Nephron progenitor cell (in vitro differentiated cells): ENCODE results near the gene ABCB11.
"Not testable (repeated sequence)": the region's sequence is repeated elsewhere in the genome, so short reads cannot be mapped to it uniquely, and the experiment has no call there.

ENCODE experiments used
- DNase-seq: peaks from one replicate; pipeline ENCODE4 v3.0.0; 2021
- H3K27ac Mint-ChIP-seq: 2 replicates; pipeline ENCODE4 v1.8.0; 2021; ENCODE audit warnings: mild to moderate bottlenecking, moderate library complexity, mixed read lengths
- H3K27me3 Mint-ChIP-seq: 2 replicates; pipeline ENCODE4 v1.8.0; 2021; ENCODE audit warnings: mild to moderate bottlenecking, low read depth, mixed read lengths; ENCODE audit not compliant: poor library complexity
- H3K36me3 Mint-ChIP-seq: 2 replicates; pipeline ENCODE4 v1.8.0; 2021; ENCODE audit warnings: low read depth, mixed read lengths
- H3K4me1 Mint-ChIP-seq: 2 replicates; pipeline ENCODE4 v1.8.0; 2021; ENCODE audit warnings: mixed read lengths
- H3K4me3 Mint-ChIP-seq: 2 replicates; pipeline ENCODE4 v1.8.0; 2021; ENCODE audit warnings: mild to moderate bottlenecking, moderate library complexity, mixed read lengths
- H3K9me3 Mint-ChIP-seq: 2 replicates; pipeline ENCODE4 v1.8.0; 2021; ENCODE audit warnings: mild to moderate bottlenecking, moderate library complexity, mixed read lengths
- CTCF ChIP-seq: fragments of 200-600 bp; sonication (generic); IDR thresholded peaks from 2 replicates; pipeline ENCODE4 v1.5.0; 2021; ENCODE audit warnings: antibody characterized with exemption

The ABCB11 gene

GRCh38 chr2:168874368-168875054 is 156.6 kb downstream of the ABCB11 start:
- H3K9me3 Mint-ChIP-seq = peaks cover 9% of the 10 kb centered on the region
- H3K27ac Mint-ChIP-seq = no peak overlapping the region
- no peak for TF ChIP-seq CTCF
- no peaks in the 10 kb centered on the region for H3K27me3 Mint-ChIP-seq
- H3K4me1 Mint-ChIP-seq = no peaks in the 10 kb centered on the region
- no peak overlapping the region for H3K4me3 Mint-ChIP-seq
- no peak for DNase-seq
- peaks cover 39% of the 10 kb centered on the region for H3K36me3 Mint-ChIP-seq

- peaks cover 65% of the 10 kb centered on the region for H3K36me3 Mint-ChIP-seq
- peaks cover 36% of the 10 kb centered on the region for H3K9me3 Mint-ChIP-seq
- not testable (repeated sequence) for H3K27ac Mint-ChIP-seq
Observed at GRCh38 chr2:168870824-168871223, 160.3 kb downstream of the ABCB11 start.

More at GRCh38 chr2:168870824-168871223, 160.3 kb downstream of the ABCB11 start:
- DNase-seq, H3K27me3 Mint-ChIP-seq, H3K4me3 Mint-ChIP-seq, H3K4me1 Mint-ChIP-seq: not testable (repeated sequence)
